Measurements from ENCODE around the gene PLA2G2C.
"Not testable (repeated sequence)": the region's sequence is repeated elsewhere in the genome, so short reads cannot be mapped to it uniquely, and the experiment has no call there.

The PLA2G2C gene

GRCh38 chr1:20130518-20130917 is 55.8 kb downstream of the PLA2G2C start:
- DNase-seq (ENCODE audit: low read depth) = not testable (repeated sequence)

GRCh38 chr1:20126806-20127440 is 59.4 kb downstream of the PLA2G2C start:
- DNase-seq (ENCODE audit: low read depth) = no peak

GRCh38 chr1:20126041-20126805 is 60.1 kb downstream of the PLA2G2C start:
- DNase-seq (ENCODE audit: low read depth) = no peak

GRCh38 chr1:20125100-20125499 is 61.2 kb downstream of the PLA2G2C start:
- no peak for DNase-seq (ENCODE audit: low read depth)

- DNase-seq (ENCODE audit: low read depth) = no peak
Observed at GRCh38 chr1:20124456-20125057, 61.8 kb downstream of the PLA2G2C start.

GRCh38 chr1:20123722-20124455 is 62.4 kb downstream of the PLA2G2C start:
- DNase-seq (ENCODE audit: low read depth) = no peak

GRCh38 chr1:20120796-20121195 is 65.5 kb downstream of the PLA2G2C start:
- DNase-seq (ENCODE audit: low read depth) = no peak

- no peak for DNase-seq (ENCODE audit: low read depth)
Observed at GRCh38 chr1:20119347-20119746, 67.0 kb downstream of the PLA2G2C start, which contains the start of gene PLA2G2D. TSS of gene PLA2G2D (minus strand) at chr1:20119536. CDS start at chr1:20119498, 38 bp downstream.

- DNase-seq (ENCODE audit: low read depth) = no peak
Observed at GRCh38 chr1:20117236-20117635, 69.1 kb downstream of the PLA2G2C start.

GRCh38 chr1:20115916-20116315 is 70.4 kb downstream of the PLA2G2C start:
- no peak for DNase-seq (ENCODE audit: low read depth)

- no peak for DNase-seq (ENCODE audit: low read depth)
Observed at GRCh38 chr1:20115479-20115878, 70.8 kb downstream of the PLA2G2C start.

GRCh38 chr1:20114021-20114648 is 72.2 kb downstream of the PLA2G2C start:
- DNase-seq (ENCODE audit: low read depth) = no peak
